Activated naive CD4-positive, alpha-beta T cell treated with anti-CD3 and anti-CD28 coated beads, Interleukin-2, amount 50 U/mL, for 16 hours (primary cell): ENCODE data around the gene POTEE.
"Not testable (repeated sequence)": the region's sequence is repeated elsewhere in the genome, so short reads cannot be mapped to it uniquely, and the experiment has no call there.

Experiments used
- DNase-seq: peaks from one replicate; pipeline ENCODE4 v3.0.0-alpha.2; 2020

Gene POTEE

GRCh38 chr2:131209030-131209772, at the start of gene POTEE:
POTEE (plus strand) TSS chr2:131209536; CDS start chr2:131218403, 8,867 bp downstream.
- not testable (repeated sequence) for DNase-seq

- DNase-seq, result not testable (repeated sequence)
Observed at GRCh38 chr2:131165562-131165961, 43.8 kb upstream of the POTEE start.

DNA sequence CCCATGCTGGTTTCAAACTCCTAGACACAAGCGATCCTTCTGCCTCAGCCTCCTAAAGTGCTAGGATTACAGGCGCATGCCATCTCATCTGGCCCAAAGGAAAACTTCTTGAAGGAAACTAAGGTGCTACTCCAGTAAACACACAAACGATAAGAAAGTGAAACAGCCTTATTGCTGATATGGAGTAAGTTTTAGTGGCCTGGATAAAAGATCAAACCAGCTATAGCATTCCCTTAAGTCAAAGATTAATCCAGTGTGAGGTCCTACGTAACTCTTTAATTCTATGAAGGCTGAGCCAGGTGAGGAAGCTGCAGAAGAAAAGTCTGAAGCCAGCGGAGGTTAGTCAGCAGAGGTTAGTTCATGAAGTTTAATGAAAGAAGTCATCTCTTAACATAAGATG, 40.8 kb upstream of the POTEE start:
- no peak for DNase-seq

GRCh38 chr2:131178050-131178449, 31.3 kb upstream of the POTEE start:
- not testable (repeated sequence) for DNase-seq

- not testable (repeated sequence) for DNase-seq
Observed at GRCh38 chr2:131178721-131179418, 30.5 kb upstream of the POTEE start.

DNA sequence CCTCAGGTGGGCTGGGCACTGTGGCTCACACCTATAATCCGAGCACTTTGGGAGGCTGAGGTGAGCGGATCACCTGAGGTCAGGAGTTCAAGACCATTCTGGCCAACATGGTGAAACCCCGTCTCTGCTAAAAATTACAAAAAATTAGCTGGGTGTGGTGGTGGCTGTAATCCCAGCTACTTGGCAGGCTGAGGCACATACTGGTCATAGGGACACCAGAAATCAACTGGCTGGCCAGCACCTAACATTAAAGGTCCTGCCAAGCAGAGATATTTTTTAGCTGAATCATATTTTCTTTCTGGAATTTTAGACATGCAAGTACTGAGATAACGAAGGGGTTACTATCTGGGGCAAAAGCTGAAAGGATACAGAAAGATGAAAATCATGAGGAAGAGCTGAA, 27.9 kb upstream of the POTEE start:
- DNase-seq, result not testable (repeated sequence)

GRCh38 chr2:131193421-131193820, 15.9 kb upstream of the POTEE start:
- not testable (repeated sequence) for DNase-seq

DNA sequence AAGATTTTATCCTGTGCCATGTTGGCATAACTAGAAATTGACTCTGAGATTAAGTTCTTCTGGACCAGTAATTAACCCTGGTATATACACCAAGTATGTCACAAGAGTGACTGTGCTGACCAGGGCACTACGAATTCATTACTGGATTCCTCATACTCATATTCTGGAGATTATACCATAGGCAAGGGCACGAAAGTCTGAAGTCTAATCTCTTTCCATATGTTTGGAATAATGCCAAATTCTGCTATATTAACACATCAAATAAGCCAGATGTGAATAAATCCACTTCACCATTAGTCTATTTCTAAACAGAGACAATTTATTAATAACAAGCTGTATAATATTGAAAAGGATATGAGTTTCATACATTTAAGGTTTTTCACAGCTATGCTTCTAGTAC, 13.2 kb upstream of the POTEE start:
- not testable (repeated sequence) for DNase-seq

GRCh38 chr2:131201098-131201497, 8.2 kb upstream of the POTEE start:
- DNase-seq, result no peak

- DNase-seq, result not testable (repeated sequence)
Observed at GRCh38 chr2:131207839-131208238, 1.5 kb upstream of the POTEE start.

- not testable (repeated sequence) for DNase-seq
Observed at GRCh38 chr2:131209773-131210104, 403 bp downstream of the POTEE start.

DNA sequence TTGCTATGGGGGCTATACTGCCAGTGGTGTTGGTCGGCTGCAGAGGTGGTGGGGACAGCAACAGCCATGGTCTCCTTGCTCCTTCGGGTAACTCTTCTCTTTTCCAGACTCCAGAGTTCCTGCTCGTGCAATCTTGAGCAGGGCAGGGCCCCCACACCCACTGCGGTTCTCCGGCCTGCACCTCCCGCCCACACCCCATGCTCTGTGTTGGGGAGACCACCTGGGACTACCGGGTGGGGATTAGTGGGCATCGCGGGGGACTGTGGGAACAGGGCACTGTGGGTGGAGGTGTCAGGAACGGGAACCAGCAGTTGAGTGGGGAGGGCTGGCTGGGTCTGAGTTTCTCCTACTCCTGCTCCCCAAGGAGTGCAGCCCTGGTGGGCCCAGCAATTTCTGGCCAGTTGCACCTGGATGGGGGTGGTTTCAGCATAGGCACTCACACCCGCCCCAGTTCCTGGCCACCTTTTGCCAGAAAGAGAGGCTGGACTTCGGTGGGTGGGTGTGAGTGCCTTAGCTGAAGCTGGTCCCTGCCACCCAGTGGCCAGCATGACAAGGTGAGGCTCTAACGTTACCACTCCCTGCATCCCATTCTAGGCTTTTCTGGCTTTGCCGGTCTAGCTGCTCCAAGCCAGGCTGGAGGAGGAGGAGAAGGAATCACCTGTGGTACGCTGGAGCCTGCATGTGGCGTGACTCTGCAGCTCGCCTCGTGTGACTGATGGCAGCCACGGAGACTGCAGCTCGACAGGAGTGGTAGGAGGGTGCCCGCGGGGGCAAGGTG, 1.3 kb downstream of the POTEE start:
- not testable (repeated sequence) for DNase-seq

DNA sequence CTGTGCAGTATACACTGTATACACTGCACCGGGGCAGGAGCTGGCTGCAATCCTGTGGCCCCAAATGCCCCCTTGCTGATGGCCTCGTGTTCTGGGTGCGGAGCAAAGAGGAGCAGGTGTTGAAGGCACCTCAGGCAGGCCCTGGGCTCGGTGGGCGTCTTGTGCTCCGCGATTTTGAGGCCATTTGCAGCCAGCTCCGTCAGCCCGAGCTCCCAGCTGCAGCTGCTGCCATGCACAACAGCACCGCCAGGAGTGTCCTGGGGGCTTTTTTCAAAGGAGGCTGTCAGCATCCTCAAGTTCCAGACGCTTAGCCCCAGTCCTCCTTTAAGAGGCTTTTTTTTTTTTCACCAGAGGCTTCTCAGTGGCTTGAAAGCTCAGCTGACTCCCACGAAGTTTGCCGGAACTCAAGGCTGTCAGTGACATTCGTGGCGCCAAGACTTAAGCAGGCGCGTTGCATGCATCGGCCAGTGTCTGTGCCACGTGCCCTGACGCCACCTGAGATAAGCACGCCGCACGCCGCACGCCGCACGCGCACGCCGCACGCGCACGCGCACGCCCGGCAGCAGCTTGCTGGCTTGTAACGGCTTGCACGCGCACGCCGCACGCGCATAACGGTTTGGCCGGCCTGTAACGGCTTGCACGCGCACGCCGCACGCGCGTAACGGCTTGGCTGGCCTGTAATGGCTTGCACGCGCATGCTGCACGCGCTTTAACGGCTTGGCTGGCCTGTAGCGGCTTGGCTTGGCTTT, 8.1 kb downstream of the POTEE start:
- DNase-seq, result not testable (repeated sequence)

- not testable (repeated sequence) for DNase-seq
Observed at GRCh38 chr2:131235543-131236449, 26.5 kb downstream of the POTEE start.
